HepG2 (cell line): Measurements from ENCODE around the gene FEV. TPM values are rescaled to one million over a fixed set of nuclear protein-coding genes. Genes with fewer than 3 reads are reported as not detected.

Experiments
- ATAC-seq: fragments of 200-7000 bp; cut with Tn5 transposase; 3 replicates; pipeline ENCODE4 v1.9.1; 2020; ENCODE audit warnings: mild to moderate bottlenecking, moderate library complexity
- BruUV-seq: library from RNA; stranded (reverse); fragments of 400-500 nt; replicated peaks from 2 replicates; lab custom pipeline; 2021; lab: Mats Ljungman, UMichigan
- CTCF ChIA-PET: fragments of 300-600 bp; formaldehyde crosslinking; extraction: SDS; loops from one replicate; lab custom pipeline; 2021; ENCODE audit warnings: low total read pairs, inconsistent platforms, low intra/inter-chr PET ratio; lab: Yijun Ruan, JAX
- POLR2A ChIA-PET: fragments of 350-600 bp; sonication (Branson Sonifier 250); formaldehyde crosslinking; loops from one replicate; lab custom pipeline; 2020; ENCODE audit warnings: antibody characterized with exemption, inconsistent platforms; lab: Yijun Ruan, JAX
- DNase-seq: peaks from one replicate; pipeline ENCODE4 v3.0.0-alpha.2; 2015; ENCODE audit warnings: low spot score
- FAIRE-seq: peaks from 3 replicates; lab custom pipeline; 2011; peaks lifted over from hg19 to GRCh38; lab: Jason Lieb, UNC
- H2AFZ ChIP-seq: one replicate; pipeline ENCODE4 v1.6.1; 2011; ENCODE audit warnings: low read length, inconsistent platforms
- H3K27ac ChIP-seq: fragments of 300-600 bp; 3 replicates; pipeline ENCODE4 v1.8.0; 2011; ENCODE audit warnings: mixed run types, mild to moderate bottlenecking, mixed read lengths, low read length, inconsistent platforms; ENCODE audit not compliant: insufficient read depth; ENCODE audit errors: extremely low read length
- H3K27me3 ChIP-seq, 2 experiments: fragments of 200-600 bp in 1 of 2; 2 replicates in 1 of 2; 3 replicates in 1 of 2; pipeline versions ENCODE4 v1.6.0 to v1.8.0; 2011; ENCODE audit warnings: low read length in 2 of 2, mild to moderate bottlenecking in 2 of 2, moderate library complexity in 2 of 2, inconsistent platforms in 1 of 2; ENCODE audit not compliant: insufficient read depth in 2 of 2, control insufficient read depth in 1 of 2
- H3K36me3 ChIP-seq, 2 experiments: fragments of 200-600 bp in 1 of 2; replicated peaks in 1 of 2; 2 replicates in 1 of 2; 3 replicates in 1 of 2; pipeline versions ENCODE4 v1.5.1 to v1.8.0; 2011; ENCODE audit warnings: low read length in 2 of 2, inconsistent platforms in 1 of 2; ENCODE audit not compliant: insufficient read depth in 2 of 2, control insufficient read depth in 1 of 2
- H3K4me1 ChIP-seq: 2 replicates; pipeline ENCODE4 v1.5.1; 2012; ENCODE audit warnings: low read length, inconsistent platforms; ENCODE audit not compliant: insufficient read depth
- H3K4me2 ChIP-seq: 2 replicates; pipeline ENCODE4 v1.6.0; 2011; ENCODE audit warnings: low read depth, low read length, inconsistent platforms
- H3K4me3 ChIP-seq, 3 experiments: fragments of 200-600 bp in 1 of 3; sonication (generic), shearing (Covaris generic) in 1 of 3; replicated peaks in 1 of 3; 2 replicates each; pipeline ENCODE4 v1.5.1; 2011 to 2016; ENCODE audit warnings: low read length in 3 of 3, inconsistent platforms in 2 of 3, low read depth in 2 of 3, mild to moderate bottlenecking in 2 of 3, control low read depth in 1 of 3, mixed read lengths in 1 of 3; ENCODE audit not compliant: insufficient read depth in 1 of 3
- H3K79me2 ChIP-seq: one replicate; pipeline ENCODE4 v1.6.1; 2011; ENCODE audit warnings: low read length, inconsistent platforms; ENCODE audit not compliant: insufficient read depth
- H3K9ac ChIP-seq: 2 replicates; pipeline ENCODE4 v1.6.0; 2011; ENCODE audit warnings: mild to moderate bottlenecking, low read depth, low read length, inconsistent platforms; ENCODE audit not compliant: insufficient read depth
- H3K9me3 ChIP-seq: 2 replicates; pipeline ENCODE4 v1.5.1; 2012; ENCODE audit warnings: mild to moderate bottlenecking, low read length
- H4K20me1 ChIP-seq: 2 replicates; pipeline ENCODE4 v1.6.0; 2011; ENCODE audit warnings: inconsistent platforms, mild to moderate bottlenecking, low read length, moderate library complexity; ENCODE audit not compliant: insufficient read depth
- BRCA1 ChIP-seq: sonication (generic); formaldehyde crosslinking; IDR thresholded peaks from 2 replicates; pipeline ENCODE4 v1.4.0; 2020; ENCODE audit warnings: missing genetic modification reagents
- GABPA ChIP-seq, 2 experiments: IDR thresholded peaks; 2 replicates each; pipeline ENCODE4 v1.6.1; 2011 to 2016; ENCODE audit warnings: low read depth in 2 of 2, low read length in 1 of 2, missing biosample characterization in 1 of 2, missing genetic modification characterization in 1 of 2
- GLMP ChIP-seq: sonication (generic); formaldehyde crosslinking; IDR thresholded peaks from 2 replicates; pipeline ENCODE4 v1.9.0; 2021; ENCODE audit warnings: missing genetic modification reagents, mild to moderate bottlenecking, borderline replicate concordance
- HNF4A ChIP-seq: sonication (generic); formaldehyde crosslinking; IDR thresholded peaks from 2 replicates; pipeline ENCODE4 v1.4.0; 2020; ENCODE audit warnings: missing genetic modification reagents
- MAFF ChIP-seq: IDR thresholded peaks from 2 replicates; pipeline ENCODE4 v1.6.1; 2011; ENCODE audit warnings: low read depth, low read length, improper control_type of control experiment
- NFE2L2 ChIP-seq: fragments of 150-350 bp; IDR thresholded peaks from 2 replicates; pipeline ENCODE4 v1.6.1; 2014; ENCODE audit warnings: low read length
- RERE ChIP-seq: IDR thresholded peaks from 2 replicates; pipeline ENCODE4 v1.6.1; 2016; ENCODE audit warnings: low read depth, missing genetic modification reagents, missing compliant biosample characterization
- ZNF552 ChIP-seq: sonication (generic); formaldehyde crosslinking; IDR thresholded peaks from 2 replicates; pipeline ENCODE4 v1.9.0; 2022; ENCODE audit warnings: missing genetic modification reagents, mild to moderate bottlenecking, borderline replicate concordance
- ZNF879 ChIP-seq: sonication (generic); formaldehyde crosslinking; IDR thresholded peaks from 2 replicates; pipeline ENCODE4 v1.8.1; 2023; ENCODE audit warnings: missing genetic modification reagents
- WGBS: methylation state at CpG from one replicate; pipeline ENCODE4 v1.1.6; 2017; ENCODE audit warnings: low lambda C conversion rate; 5-methylcytosine and 5-hydroxymethylcytosine counted together
- in situ Hi-C: cut with HindIII; loops from 2 replicates; pipeline ENCODE4 v1.10.0; 2017; ENCODE audit warnings: low pct_unique_long_range_greater_than_20kb; ENCODE audit not compliant: extremely low pct_ligation_motif_present
- intact Hi-C: fragments of 100-400 bp; cut with micrococcal nuclease; formaldehyde crosslinking; loops from one replicate; pipeline ENCODE4 v1.10.0; 2022; ENCODE audit not compliant: unreplicated experiment
- polyA plus RNA-seq, 8 experiments: library from polyadenylated mRNA; depleted of rRNA in 3 of 8; stranded (reverse) in 7 of 8; unstranded in 1 of 8; fragments of >200 nt; fragmentation: Illumina TruSeq in 4 of 8; extraction: Trizol in 4 of 8; gene quantifications; 2 replicates each; pipeline versions ENCODE4 v1.2.1 to v1.2.3, GENCODE V29; 2011 to 2016; ENCODE audit warnings: low read depth in 4 of 8, missing spikeins in 1 of 8, mixed read lengths in 1 of 8; ENCODE audit not compliant: insufficient read depth in 1 of 8
- total RNA-seq, 5 experiments: library from RNA; depleted of rRNA; stranded (reverse); fragments of >200 nt; fragmentation: Illumina TruSeq; extraction: Trizol; gene quantifications; 2 replicates each; pipeline ENCODE4 v1.2.3, GENCODE V29; 2016; ENCODE audit warnings: low read depth in 1 of 5

FEV gene
- total and polyA plus RNA-seq, 2 of the 13 experiments (the other 11 are each of a cell fraction or from before 2014, with no cell fraction given), result not detected

- CTCF ChIA-PET, result no interaction called here
- peaks cover 49% of the 10 kb centered on the region; the same call in 1 of the 2 replicates for H4K20me1 ChIP-seq
- H3K36me3 ChIP-seq, result no peaks in the 10 kb centered on the region
- no peak overlapping the region for H3K4me3 ChIP-seq
- H3K4me1 ChIP-seq, result peaks cover 30% of the 10 kb centered on the region
- intact Hi-C loops (no loop called here), in situ Hi-C loops (no loop called here)
- H3K4me2 ChIP-seq, result no peak overlapping the region
- DNase-seq (no peak), ATAC-seq (no peak), FAIRE-seq (no peak)
- POLR2A ChIA-PET, result no interaction called here
- H3K27ac ChIP-seq, result no peak overlapping the region
- H2AFZ ChIP-seq, result no peak overlapping the region
- 33% methylated on average over 9 of the region's 9 CpGs for WGBS
- no peak overlapping the region for H3K9ac ChIP-seq
- H3K9me3 ChIP-seq, result no peaks in the 10 kb centered on the region
- BruUV-seq, result no TSS peak
- peak; percentile 15; the same call in 1 of the 2 replicates for TF ChIP-seq GABPA (IDR thresholded peaks at IDR 0.05; ENCODE audit: low read depth, low read length)
- TF ChIP-seq GABPA (CRISPR knock-in tag; IDR thresholded peaks at IDR 0.05; ENCODE audit: low read depth), result no peak
- no peak for TF ChIP-seq GLMP (CRISPR knock-in tag)
- no peak for TF ChIP-seq BRCA1 (CRISPR knock-in tag)
- H3K27me3 ChIP-seq, result peaks cover 43 to 94% of the 10 kb centered on the region in 2 experiments
- no peaks in the 10 kb centered on the region for H3K79me2 ChIP-seq
Observed at GRCh38 chr2:218999881-219000568, 15.0 kb upstream of the FEV start.

GRCh38 chr2:218999021-218999880 lies 14.3 kb upstream of the FEV start:
- H3K9me3 ChIP-seq, result no peaks in the 10 kb centered on the region
- no peak overlapping the region for H3K9ac ChIP-seq
- POLR2A ChIA-PET, result no interaction called here
- WGBS, result 24% methylated on average over 10 of the region's 10 CpGs
- peaks cover 47% of the 10 kb centered on the region; the same call in 1 of the 2 replicates for H4K20me1 ChIP-seq
- FAIRE-seq, result no peak
- peaks cover 46 to 95% of the 10 kb centered on the region in 2 experiments for H3K27me3 ChIP-seq
- no peak for ATAC-seq
- H3K4me3 ChIP-seq, result no peak overlapping the region
- no peaks in the 10 kb centered on the region for H3K79me2 ChIP-seq
- intact Hi-C loops, result no loop called here
- CTCF ChIA-PET, result no interaction called here
- in situ Hi-C loops, result no loop called here
- H3K36me3 ChIP-seq, result no peaks in the 10 kb centered on the region
- H2AFZ ChIP-seq, result no peak overlapping the region
- BruUV-seq, result no TSS peak
- no peak overlapping the region for H3K27ac ChIP-seq
- no peak for DNase-seq
- H3K4me1 ChIP-seq, result peaks cover 30% of the 10 kb centered on the region
- no peak overlapping the region for H3K4me2 ChIP-seq
- TF ChIP-seq RERE (CRISPR knock-in tag), result no peak
- TF ChIP-seq NFE2L2, result no peak
- no peak for TF ChIP-seq ZNF552
- no peak for TF ChIP-seq HNF4A (CRISPR knock-in tag)
- TF ChIP-seq MAFF, result no peak
- TF ChIP-seq ZNF879, result no peak
